ENCODE measurements around the gene ADAMTS13.

The ADAMTS13 gene

GRCh38 chr9:133393399-133393798 lies 28.8 kb upstream of the ADAMTS13 start:
- no peak for TF ChIP-seq ZFX (IDR thresholded peaks at IDR 0.05; ENCODE audit: borderline replicate concordance)
- no peak for TF ChIP-seq CTCF (IDR thresholded peaks at IDR 0.05)

GRCh38 chr9:133394687-133395271 lies 27.4 kb upstream of the ADAMTS13 start:
- TF ChIP-seq CTCF (IDR thresholded peaks at IDR 0.05) (no peak), ZFX (IDR thresholded peaks at IDR 0.05; ENCODE audit: borderline replicate concordance) (no peak)
- no peak overlapping the region for H3K27ac ChIP-seq

More at GRCh38 chr9:133393399-133393798, 28.8 kb upstream of the ADAMTS13 start:
- no peak overlapping the region for H3K27ac ChIP-seq

GRCh38 chr9:133396952-133397351 lies 25.2 kb upstream of the ADAMTS13 start:
- TF ChIP-seq ZFX (IDR thresholded peaks at IDR 0.05; ENCODE audit: borderline replicate concordance) (no peak), CTCF (IDR thresholded peaks at IDR 0.05) (peak; percentile 33)
- H3K27ac ChIP-seq, result no peak overlapping the region

- no peak overlapping the region for H3K27ac ChIP-seq
- no peak for TF ChIP-seq ZFX (IDR thresholded peaks at IDR 0.05; ENCODE audit: borderline replicate concordance)
- no peak for TF ChIP-seq CTCF (IDR thresholded peaks at IDR 0.05)
Measured at GRCh38 chr9:133397370-133397769, 24.8 kb upstream of the ADAMTS13 start.

GRCh38 chr9:133397895-133398294 lies 24.3 kb upstream of the ADAMTS13 start:
- no peak for TF ChIP-seq ZFX (IDR thresholded peaks at IDR 0.05; ENCODE audit: borderline replicate concordance)
- TF ChIP-seq CTCF (IDR thresholded peaks at IDR 0.05), result no peak

GRCh38 chr9:133400292-133400691 lies 21.9 kb upstream of the ADAMTS13 start:
- no peak overlapping the region for H3K27ac ChIP-seq
- TF ChIP-seq CTCF (IDR thresholded peaks at IDR 0.05) (no peak), ZFX (IDR thresholded peaks at IDR 0.05; ENCODE audit: borderline replicate concordance) (no peak)

More at GRCh38 chr9:133397895-133398294, 24.3 kb upstream of the ADAMTS13 start:
- no peak overlapping the region for H3K27ac ChIP-seq

- TF ChIP-seq ZFX (IDR thresholded peaks at IDR 0.05; ENCODE audit: borderline replicate concordance) (no peak), CTCF (IDR thresholded peaks at IDR 0.05) (no peak)
Measured at GRCh38 chr9:133401588-133401987, 20.6 kb upstream of the ADAMTS13 start.

More at GRCh38 chr9:133401588-133401987, 20.6 kb upstream of the ADAMTS13 start:
- H3K27ac ChIP-seq, result no peak overlapping the region

All from 22Rv1 (cell line).